Osteoblast (primary cell): Measurements from ENCODE around the gene SNTA1. TPM values are rescaled to one million over a fixed set of nuclear protein-coding genes. Genes with fewer than 3 reads are reported as not detected.
"Not testable (repeated sequence)": the region's sequence is repeated elsewhere in the genome, so short reads cannot be mapped to it uniquely, and the experiment has no call there.

ENCODE experiments used
- DNase-seq: peaks from one replicate; pipeline ENCODE4 v3.0.0; 2011; ENCODE audit warnings: low spot score, mixed read lengths; ENCODE audit not compliant: insufficient read length; ENCODE audit errors: missing footprints
- H2AFZ ChIP-seq: 2 replicates; pipeline ENCODE4 v1.6.0; 2011; ENCODE audit warnings: mild to moderate bottlenecking, low read length
- H3K27ac ChIP-seq: 2 replicates; pipeline ENCODE4 v1.5.1; 2011; ENCODE audit warnings: mild to moderate bottlenecking, low read depth, low read length, moderate library complexity
- H3K27me3 ChIP-seq: 2 replicates; pipeline ENCODE4 v1.6.0; 2012; ENCODE audit warnings: mild to moderate bottlenecking, control low read depth, inconsistent platforms, low read length, moderate library complexity; ENCODE audit not compliant: insufficient read depth
- H3K36me3 ChIP-seq: 2 replicates; pipeline ENCODE4 v1.5.1; 2011; ENCODE audit warnings: mild to moderate bottlenecking, low read length, control low read depth, moderate library complexity; ENCODE audit not compliant: insufficient read depth
- H3K4me1 ChIP-seq: 2 replicates; pipeline ENCODE4 v1.5.1; 2011; ENCODE audit warnings: mild to moderate bottlenecking, low read length, control low read depth, moderate library complexity; ENCODE audit not compliant: insufficient read depth
- H3K4me2 ChIP-seq: 2 replicates; pipeline ENCODE4 v1.6.0; 2011; ENCODE audit warnings: mild to moderate bottlenecking, low read length; ENCODE audit not compliant: insufficient read depth
- H3K4me3 ChIP-seq: fragments of 200-600 bp; sonication (generic); 3 replicates; pipeline ENCODE4 v1.5.1; 2012; ENCODE audit warnings: mild to moderate bottlenecking, low read length, inconsistent platforms; ENCODE audit not compliant: insufficient read depth
- H3K79me2 ChIP-seq: 2 replicates; pipeline ENCODE4 v1.6.0; 2012; ENCODE audit warnings: mild to moderate bottlenecking, low read length, control low read depth, inconsistent platforms; ENCODE audit not compliant: insufficient read depth
- H3K9me3 ChIP-seq: 2 replicates; pipeline ENCODE4 v1.5.1; 2011; ENCODE audit warnings: low read depth, low read length, control low read depth
- H4K20me1 ChIP-seq: 2 replicates; pipeline ENCODE4 v1.6.0; 2012; ENCODE audit warnings: mild to moderate bottlenecking, low read length, control low read depth; ENCODE audit not compliant: insufficient read depth
- CTCF ChIP-seq: IDR thresholded peaks from 2 replicates; pipeline ENCODE4 v1.5.1; 2011; ENCODE audit warnings: mild to moderate bottlenecking, low read depth, low read length, moderate library complexity; ENCODE audit errors: extremely low read depth
- total RNA-seq: library from RNA; depleted of rRNA; stranded (reverse); fragments of >200 nt; gene quantifications from 2 replicates; pipeline ENCODE4 v1.2.3, GENCODE V29; 2012

Gene SNTA1
- total RNA-seq, 1 donor: 27.5 TPM

GRCh38 chr20:33463332-33464101 is 20.0 kb upstream of the SNTA1 start:
- no peaks in the 10 kb centered on the region for H3K79me2 ChIP-seq
- DNase-seq: peak; percentile 22
- no peak overlapping the region for H3K27ac ChIP-seq
- no peak for TF ChIP-seq CTCF
- no peak overlapping the region for H3K4me3 ChIP-seq
- no peaks in the 10 kb centered on the region for H3K4me1 ChIP-seq
- no peaks in the 10 kb centered on the region for H3K27me3 ChIP-seq
- no peaks in the 10 kb centered on the region for H3K9me3 ChIP-seq
- H3K4me2 ChIP-seq: no peak overlapping the region
- H4K20me1 ChIP-seq: no peaks in the 10 kb centered on the region
- no peaks in the 10 kb centered on the region for H3K36me3 ChIP-seq
- no peak overlapping the region for H2AFZ ChIP-seq

- H3K27ac ChIP-seq: no peak overlapping the region
- TF ChIP-seq CTCF: no peak
These were observed 17.1 kb upstream of the SNTA1 start for GRCh38 chr20:33460711-33461110.

GRCh38 chr20:33459599-33459998 is 16.0 kb upstream of the SNTA1 start:
- no peak for TF ChIP-seq CTCF
- Histone ChIP-seq H2AFZ (no peak overlapping the region), H3K36me3 (no peaks in the 10 kb centered on the region), H3K27ac (no peak overlapping the region), H4K20me1 (no peaks in the 10 kb centered on the region), H3K4me2 (no peak overlapping the region), H3K79me2 (no peaks in the 10 kb centered on the region), H3K4me3 (no peak overlapping the region), H3K27me3 (no peaks in the 10 kb centered on the region), H3K4me1 (no peaks in the 10 kb centered on the region), H3K9me3 (no peaks in the 10 kb centered on the region)
- DNase-seq: peak; percentile 5

More at GRCh38 chr20:33460711-33461110, 17.1 kb upstream of the SNTA1 start:
- Histone ChIP-seq H3K36me3 (no peaks in the 10 kb centered on the region), H3K27me3 (no peaks in the 10 kb centered on the region), H3K79me2 (no peaks in the 10 kb centered on the region), H4K20me1 (no peaks in the 10 kb centered on the region), H3K4me3 (no peak overlapping the region), H3K4me2 (no peak overlapping the region), H2AFZ (no peak overlapping the region), H3K9me3 (no peaks in the 10 kb centered on the region), H3K4me1 (no peaks in the 10 kb centered on the region)
- peak; percentile 21 for DNase-seq

GRCh38 chr20:33456916-33457642 is 13.5 kb upstream of the SNTA1 start:
- H3K4me3 ChIP-seq, H3K9me3 ChIP-seq, H3K27me3 ChIP-seq, H4K20me1 ChIP-seq, H3K36me3 ChIP-seq, H3K4me1 ChIP-seq, H3K4me2 ChIP-seq, H3K27ac ChIP-seq, H3K79me2 ChIP-seq, H2AFZ ChIP-seq: not testable (repeated sequence)
- peak; percentile 95 for DNase-seq
- peak; percentile 89 for TF ChIP-seq CTCF
